Measurements from ENCODE around the gene TMPRSS11D.

DNA sequence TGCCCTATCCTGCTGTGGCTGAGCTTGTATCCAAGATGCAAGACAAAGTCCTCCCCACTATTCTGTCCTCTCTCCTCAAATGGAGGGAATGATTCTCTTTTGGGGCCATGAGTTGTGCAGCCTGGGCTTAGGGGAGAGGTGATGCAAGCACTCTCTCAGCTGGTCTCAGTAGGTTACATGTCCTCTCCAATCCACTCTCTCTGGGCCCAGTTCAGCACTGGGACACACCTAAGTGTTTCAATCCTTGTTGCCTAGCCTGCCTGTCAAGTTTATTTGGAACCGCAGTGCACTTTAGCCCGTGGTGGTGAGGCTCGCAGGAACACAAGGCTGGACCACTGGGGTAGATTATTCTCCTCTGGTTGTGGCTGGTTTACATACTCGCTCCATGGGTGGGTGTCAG lies 23.8 kb upstream of the TMPRSS11D start:
- TF ChIP-seq BHLHE40 (IDR thresholded peaks at IDR 0.05; ENCODE audit: low read depth, low read length) (no peak), RAD21 (IDR thresholded peaks at IDR 0.05; ENCODE audit: low read length) (no peak), MAFK (IDR thresholded peaks at IDR 0.05; ENCODE audit: low read depth, low read length) (no peak), POLR2A (IDR thresholded peaks at IDR 0.05; ENCODE audit: low read depth, low read length) (no peak), MAZ (IDR thresholded peaks at IDR 0.05; ENCODE audit: borderline replicate concordance, low read depth, low read length) (no peak), RFX5 (IDR thresholded peaks at IDR 0.05; ENCODE audit: low read depth, low read length) (no peak), CHD1 (IDR thresholded peaks at IDR 0.05; ENCODE audit: low read depth, low read length) (no peak), MXI1 (IDR thresholded peaks at IDR 0.05; ENCODE audit: borderline replicate concordance, low read depth, low read length) (no peak)
- TF ChIP-seq, protein P1, sequence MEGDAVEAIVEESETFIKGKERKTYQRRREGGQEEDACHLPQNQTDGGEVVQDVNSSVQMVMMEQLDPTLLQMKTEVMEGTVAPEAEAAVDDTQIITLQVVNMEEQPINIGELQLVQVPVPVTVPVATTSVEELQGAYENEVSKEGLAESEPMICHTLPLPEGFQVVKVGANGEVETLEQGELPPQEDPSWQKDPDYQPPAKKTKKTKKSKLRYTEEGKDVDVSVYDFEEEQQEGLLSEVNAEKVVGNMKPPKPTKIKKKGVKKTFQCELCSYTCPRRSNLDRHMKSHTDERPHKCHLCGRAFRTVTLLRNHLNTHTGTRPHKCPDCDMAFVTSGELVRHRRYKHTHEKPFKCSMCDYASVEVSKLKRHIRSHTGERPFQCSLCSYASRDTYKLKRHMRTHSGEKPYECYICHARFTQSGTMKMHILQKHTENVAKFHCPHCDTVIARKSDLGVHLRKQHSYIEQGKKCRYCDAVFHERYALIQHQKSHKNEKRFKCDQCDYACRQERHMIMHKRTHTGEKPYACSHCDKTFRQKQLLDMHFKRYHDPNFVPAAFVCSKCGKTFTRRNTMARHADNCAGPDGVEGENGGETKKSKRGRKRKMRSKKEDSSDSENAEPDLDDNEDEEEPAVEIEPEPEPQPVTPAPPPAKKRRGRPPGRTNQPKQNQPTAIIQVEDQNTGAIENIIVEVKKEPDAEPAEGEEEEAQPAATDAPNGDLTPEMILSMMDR (conservative IDR thresholded peaks at IDR 0.05; ENCODE audit: low read depth, low read length) = no peak
- TF ChIP-seq, protein P2, sequence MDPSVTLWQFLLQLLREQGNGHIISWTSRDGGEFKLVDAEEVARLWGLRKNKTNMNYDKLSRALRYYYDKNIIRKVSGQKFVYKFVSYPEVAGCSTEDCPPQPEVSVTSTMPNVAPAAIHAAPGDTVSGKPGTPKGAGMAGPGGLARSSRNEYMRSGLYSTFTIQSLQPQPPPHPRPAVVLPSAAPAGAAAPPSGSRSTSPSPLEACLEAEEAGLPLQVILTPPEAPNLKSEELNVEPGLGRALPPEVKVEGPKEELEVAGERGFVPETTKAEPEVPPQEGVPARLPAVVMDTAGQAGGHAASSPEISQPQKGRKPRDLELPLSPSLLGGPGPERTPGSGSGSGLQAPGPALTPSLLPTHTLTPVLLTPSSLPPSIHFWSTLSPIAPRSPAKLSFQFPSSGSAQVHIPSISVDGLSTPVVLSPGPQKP (IDR thresholded peaks at IDR 0.05; ENCODE audit: borderline replicate concordance, low read depth, low read length) = no peak
